Neural progenitor cell (in vitro differentiated cells): Measurements from ENCODE around the gene REEP1.

Experiments
- EZH2 ChIP-seq: fragments of 200-600 bp; sonication (generic); IDR thresholded peaks from 2 replicates; pipeline ENCODE4 v1.6.1; 2017; ENCODE audit warnings: antibody characterized with exemption, mild to moderate bottlenecking, moderate library complexity
- EZH2phosphoT487 ChIP-seq: fragments of 200-600 bp; sonication (generic); IDR thresholded peaks from 2 replicates; pipeline ENCODE4 v1.6.1; 2017; ENCODE audit warnings: antibody characterized with exemption
- TF ChIP-seq, protein P1 (sequence below): fragments of 200-600 bp; sonication (generic); IDR thresholded peaks from 2 replicates; pipeline ENCODE4 v1.5.1; 2017; ENCODE audit warnings: antibody characterized with exemption, mild to moderate bottlenecking

DNA sequence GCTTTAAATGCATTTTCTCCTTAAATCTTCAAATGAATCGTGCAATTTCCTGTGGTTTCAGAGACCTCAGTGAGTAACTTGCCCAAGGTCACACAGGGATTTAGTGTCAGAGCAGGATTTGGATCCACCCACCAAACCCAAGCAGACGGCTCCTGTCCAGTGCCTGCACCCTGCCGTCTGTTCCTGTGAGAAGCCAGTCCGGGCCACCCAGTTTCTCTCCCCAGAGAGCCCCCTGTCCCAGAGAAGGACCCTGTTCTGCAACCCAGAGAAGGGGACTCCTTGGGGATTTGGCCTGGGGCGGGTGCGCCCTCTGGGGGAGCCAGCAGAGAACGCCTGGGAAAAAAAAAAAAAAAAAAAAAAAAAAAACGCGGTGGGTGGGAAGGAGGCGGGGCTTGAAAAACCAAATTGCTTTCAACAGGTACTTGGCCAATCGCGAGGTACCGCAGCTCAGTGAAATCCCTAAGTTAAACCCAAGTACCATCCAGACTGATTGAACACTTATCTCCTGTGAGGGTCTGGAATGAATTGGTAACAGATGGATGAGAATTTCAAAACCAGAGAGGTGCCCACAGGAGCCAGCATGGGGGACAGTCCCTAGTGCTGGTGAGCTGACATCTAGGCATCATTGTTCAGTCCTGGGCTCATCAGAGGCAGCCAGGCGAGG, 30.9 kb upstream of the REEP1 start:
- TF ChIP-seq, protein P1, sequence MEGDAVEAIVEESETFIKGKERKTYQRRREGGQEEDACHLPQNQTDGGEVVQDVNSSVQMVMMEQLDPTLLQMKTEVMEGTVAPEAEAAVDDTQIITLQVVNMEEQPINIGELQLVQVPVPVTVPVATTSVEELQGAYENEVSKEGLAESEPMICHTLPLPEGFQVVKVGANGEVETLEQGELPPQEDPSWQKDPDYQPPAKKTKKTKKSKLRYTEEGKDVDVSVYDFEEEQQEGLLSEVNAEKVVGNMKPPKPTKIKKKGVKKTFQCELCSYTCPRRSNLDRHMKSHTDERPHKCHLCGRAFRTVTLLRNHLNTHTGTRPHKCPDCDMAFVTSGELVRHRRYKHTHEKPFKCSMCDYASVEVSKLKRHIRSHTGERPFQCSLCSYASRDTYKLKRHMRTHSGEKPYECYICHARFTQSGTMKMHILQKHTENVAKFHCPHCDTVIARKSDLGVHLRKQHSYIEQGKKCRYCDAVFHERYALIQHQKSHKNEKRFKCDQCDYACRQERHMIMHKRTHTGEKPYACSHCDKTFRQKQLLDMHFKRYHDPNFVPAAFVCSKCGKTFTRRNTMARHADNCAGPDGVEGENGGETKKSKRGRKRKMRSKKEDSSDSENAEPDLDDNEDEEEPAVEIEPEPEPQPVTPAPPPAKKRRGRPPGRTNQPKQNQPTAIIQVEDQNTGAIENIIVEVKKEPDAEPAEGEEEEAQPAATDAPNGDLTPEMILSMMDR, result peak; percentile 66
- TF ChIP-seq EZH2phosphoT487 (no peak), EZH2 (no peak)
